Spleen (tissue), 11 donors: ENCODE data around the gene KRT85. TPM values are rescaled to one million over a fixed set of nuclear protein-coding genes. Genes with fewer than 3 reads are reported as not detected.
A peak's percentile ranks its signal among the peaks of the same experiment; 100 is the strongest.

Experiments
- DNase-seq: peaks from one replicate; pipeline ENCODE4 v3.0.0-alpha.2; 2020
- H3K27ac ChIP-seq, 8 donors: fragments of 200-600 bp; sonication (generic) in 7 of 8; 1 replicate in 4 of 8; 2 replicates in 4 of 8; pipeline versions ENCODE4 v1.5.0 to v1.8.0; 2016 to 2021; ENCODE audit warnings: inconsistent platforms in 4 of 8, mild to moderate bottlenecking in 4 of 8, moderate library complexity in 1 of 8
- H3K27me3 ChIP-seq, 7 donors: fragments of 200-600 bp; sonication (generic) in 6 of 7; replicated peaks in 1 of 7; 1 replicate in 4 of 7; 2 replicates in 3 of 7; pipeline versions ENCODE4 v1.5.0 to v1.8.0; 2016 to 2021; ENCODE audit warnings: inconsistent platforms in 3 of 7, mild to moderate bottlenecking in 1 of 7
- H3K36me3 ChIP-seq, 6 donors: fragments of 200-600 bp; sonication (generic) in 5 of 6; 1 replicate in 4 of 6; 2 replicates in 2 of 6; pipeline versions ENCODE4 v1.5.0 to v1.8.0; 2016 to 2021; ENCODE audit warnings: inconsistent platforms in 2 of 6
- H3K4me1 ChIP-seq, 6 donors: fragments of 200-600 bp; sonication (generic) in 5 of 6; 1 replicate in 3 of 6; 2 replicates in 3 of 6; pipeline versions ENCODE4 v1.5.0 to v1.8.0; 2016 to 2021; ENCODE audit warnings: inconsistent platforms in 3 of 6
- H3K4me3 ChIP-seq, 8 donors: fragments of 200-600 bp; sonication (generic) in 7 of 8; 1 replicate in 4 of 8; 2 replicates in 4 of 8; pipeline versions ENCODE4 v1.5.0 to v1.8.0; 2016 to 2021; ENCODE audit warnings: inconsistent platforms in 4 of 8, mild to moderate bottlenecking in 4 of 8, moderate library complexity in 2 of 8
- H3K9me3 ChIP-seq, 8 donors: fragments of 200-600 bp; sonication (generic) in 7 of 8; 1 replicate in 4 of 8; 2 replicates in 4 of 8; pipeline versions ENCODE4 v1.5.0 to v1.8.0; 2016 to 2021; ENCODE audit warnings: inconsistent platforms in 4 of 8
- CTCF ChIP-seq, 11 experiments: fragments of 200-600 bp in 7 of 11; fragments of 450-650 bp in 4 of 11; sonication (generic) in 4 of 11; IDR thresholded peaks in 8 of 11; conservative IDR thresholded peaks in 3 of 11; 1 replicate in 7 of 11; 2 replicates in 4 of 11; pipeline versions ENCODE4 v1.4.0 to v1.8.0; 2016 to 2021; ENCODE audit warnings: antibody characterized with exemption in 11 of 11, inconsistent platforms in 4 of 11, mild to moderate bottlenecking in 1 of 11
- POLR2A ChIP-seq, 3 donors: fragments of 450-650 bp; IDR thresholded peaks; one replicate each; pipeline ENCODE4 v1.5.1; 2017; ENCODE audit warnings: antibody characterized with exemption in 3 of 3, mild to moderate bottlenecking in 1 of 3
- POLR2AphosphoS5 ChIP-seq, 3 donors: sonication (generic); formaldehyde crosslinking; IDR thresholded peaks; one replicate each; pipeline ENCODE4 v1.5.1; 2017; ENCODE audit warnings: antibody characterized with exemption in 3 of 3
- WGBS, 5 donors: extraction: QIAGEN DNeasy Blood & Tissue Kit in 3 of 5; methylation state at CpG; one replicate each; pipeline versions ENCODE4 v1.1.5 to v1.1.7; 2013 to 2018; 5-methylcytosine and 5-hydroxymethylcytosine counted together
- intact Hi-C: fragments of 100-400 bp; cut with DNase I; formaldehyde crosslinking; loops from one replicate; pipeline ENCODE4 v1.15.0; 2023; ENCODE audit warnings: low total_unique reads
- polyA plus RNA-seq, 3 donors: library from polyadenylated mRNA; stranded (reverse); fragments of 200-250 nt; gene quantifications; one replicate each; pipeline ENCODE4 v1.2.1, GENCODE V29; 2013
- total RNA-seq, 7 donors: library from RNA; depleted of rRNA in 3 of 7; stranded (reverse); fragments of >200 nt in 3 of 7; fragmentation: NEBNext Ultra II Directional in 4 of 7; extraction: Animal tissue kit (Norgen Biotek cat#: 25700) in 4 of 7; gene quantifications; one replicate each; pipeline versions ENCODE4 v1.1.0 to v1.2.1, GENCODE V29; 2016 to 2021
- donor health status: healthy with polysubstance abuse.
- donor health status: DM: no; HTN: no; CAD: no; lungs with moderate emphysema.
- donor health status: DM: no; HTN: no; CAD: no.
- donor health status: Bipolar disorder and iron deficiency.
- donor health status: healthy.
- donor health status: DM: no; HTN: no; CAD: no.
- donor health status: DM: yes; HTN: yes; CAD: no.

The KRT85 gene
- total and polyA plus RNA-seq, 10 donors: 0.52 TPM; not detected in 9

GRCh38 chr12:52390739-52391617 is 23.7 kb upstream of the KRT85 start:
- H3K27ac ChIP-seq: peak overlapping the region in 3 of 8 donors; percentile 23 to 26 (median 23)
- 64 to 73% (median 67%) methylated on average over 9 to 11 of the region's 11 CpGs for WGBS, 5 donors
- peaks cover 0 to 34% (median 0%) of the 10 kb centered on the region in 7 donors for H3K27me3 ChIP-seq
- peak; percentile 61 for DNase-seq
- H3K4me1 ChIP-seq: peaks cover 0 to 11% (median 0%) of the 10 kb centered on the region in 6 donors
- no peaks in the 10 kb centered on the region for H3K36me3 ChIP-seq
- TF ChIP-seq POLR2A (IDR thresholded peaks at IDR 0.05) (no peak), POLR2AphosphoS5 (IDR thresholded peaks at IDR 0.05) (no peak), CTCF (IDR thresholded peaks at IDR 0.05 in 8 of 11, conservative IDR thresholded peaks at IDR 0.05 in 3 of 11) (peak in 7 of 11 experiments; percentile 11 to 50 (median 26))
- intact Hi-C loops: no loop called here
- no peak overlapping the region for H3K4me3 ChIP-seq
- no peaks in the 10 kb centered on the region for H3K9me3 ChIP-seq

GRCh38 chr12:52389313-52390207 is 22.3 kb upstream of the KRT85 start:
- H3K36me3 ChIP-seq: no peaks in the 10 kb centered on the region
- DNase-seq: peak; percentile 54
- H3K9me3 ChIP-seq: no peaks in the 10 kb centered on the region
- no peak overlapping the region for H3K27ac ChIP-seq
- peaks cover 0 to 22% (median 0%) of the 10 kb centered on the region in 7 donors for H3K27me3 ChIP-seq
- intact Hi-C loops: loop anchor here (10.0 kb wide), 1 partner anchor 105 kb away; the partner anchor contains the start of gene KRT6A
- peaks cover 0 to 11% (median 0%) of the 10 kb centered on the region in 6 donors for H3K4me1 ChIP-seq
- WGBS, 5 donors: 49 to 57% (median 53%) methylated on average over 9 of the region's 9 CpGs
- no peak overlapping the region for H3K4me3 ChIP-seq
- TF ChIP-seq POLR2AphosphoS5 (IDR thresholded peaks at IDR 0.05) (no peak), POLR2A (IDR thresholded peaks at IDR 0.05) (no peak), CTCF (IDR thresholded peaks at IDR 0.05 in 8 of 11, conservative IDR thresholded peaks at IDR 0.05 in 3 of 11) (no peak)

GRCh38 chr12:52387859-52388258 is 20.6 kb upstream of the KRT85 start:
- no peaks in the 10 kb centered on the region for H3K36me3 ChIP-seq
- no peak overlapping the region for H3K27ac ChIP-seq
- peak; percentile 41 for DNase-seq
- intact Hi-C loops: loop anchor here (10.0 kb wide), 1 partner anchor 107 kb away; the partner anchor contains the start of gene KRT6A
- H3K4me3 ChIP-seq: no peak overlapping the region
- TF ChIP-seq POLR2A (IDR thresholded peaks at IDR 0.05): no peak
- no peak for TF ChIP-seq POLR2AphosphoS5 (IDR thresholded peaks at IDR 0.05)
- TF ChIP-seq CTCF (IDR thresholded peaks at IDR 0.05 in 8 of 11, conservative IDR thresholded peaks at IDR 0.05 in 3 of 11): no peak
- WGBS, 5 donors: 72 to 80% (median 79%) methylated on average over 2 of the region's 2 CpGs
- peaks cover 0 to 11% (median 0%) of the 10 kb centered on the region in 6 donors for H3K4me1 ChIP-seq
- no peaks in the 10 kb centered on the region for H3K9me3 ChIP-seq
- H3K27me3 ChIP-seq: peaks cover 0 to 22% (median 0%) of the 10 kb centered on the region in 7 donors
